Mucosa of rectum (tissue), 2 donors: ENCODE measurements around the gene HRK.

ENCODE experiments used
- H3K27ac ChIP-seq, 2 donors: one replicate each; pipeline ENCODE4 v1.7.0; 2013; ENCODE audit warnings: inconsistent platforms in 2 of 2, low read depth in 2 of 2, low read length in 2 of 2
- H3K27me3 ChIP-seq, 2 donors: one replicate each; pipeline ENCODE4 v1.7.0; 2013; ENCODE audit warnings: low read length in 2 of 2; ENCODE audit not compliant: control insufficient read depth in 2 of 2, insufficient read depth in 2 of 2
- H3K36me3 ChIP-seq, 2 donors: one replicate each; pipeline ENCODE4 v1.7.0; 2013; ENCODE audit warnings: low read length in 2 of 2; ENCODE audit not compliant: control insufficient read depth in 2 of 2, insufficient read depth in 2 of 2
- H3K4me1 ChIP-seq, 2 donors: one replicate each; pipeline ENCODE4 v1.7.0; 2013; ENCODE audit warnings: low read length in 2 of 2, mild to moderate bottlenecking in 1 of 2; ENCODE audit not compliant: control insufficient read depth in 2 of 2, insufficient read depth in 2 of 2
- H3K4me3 ChIP-seq, 2 donors: one replicate each; pipeline ENCODE4 v1.7.0; 2013; ENCODE audit warnings: low read length in 2 of 2
- H3K9ac ChIP-seq, 2 donors: one replicate each; pipeline ENCODE4 v1.7.0; 2013; ENCODE audit warnings: low read length in 2 of 2, low read depth in 1 of 2, mild to moderate bottlenecking in 1 of 2
- H3K9me3 ChIP-seq, 2 donors: one replicate each; pipeline ENCODE4 v1.7.0; 2013; ENCODE audit warnings: low read length in 2 of 2; ENCODE audit not compliant: control insufficient read depth in 2 of 2
- donor health status: healthy.
- donor health status: Normal muscosa, but diverticular disease.

The HRK gene

DNA sequence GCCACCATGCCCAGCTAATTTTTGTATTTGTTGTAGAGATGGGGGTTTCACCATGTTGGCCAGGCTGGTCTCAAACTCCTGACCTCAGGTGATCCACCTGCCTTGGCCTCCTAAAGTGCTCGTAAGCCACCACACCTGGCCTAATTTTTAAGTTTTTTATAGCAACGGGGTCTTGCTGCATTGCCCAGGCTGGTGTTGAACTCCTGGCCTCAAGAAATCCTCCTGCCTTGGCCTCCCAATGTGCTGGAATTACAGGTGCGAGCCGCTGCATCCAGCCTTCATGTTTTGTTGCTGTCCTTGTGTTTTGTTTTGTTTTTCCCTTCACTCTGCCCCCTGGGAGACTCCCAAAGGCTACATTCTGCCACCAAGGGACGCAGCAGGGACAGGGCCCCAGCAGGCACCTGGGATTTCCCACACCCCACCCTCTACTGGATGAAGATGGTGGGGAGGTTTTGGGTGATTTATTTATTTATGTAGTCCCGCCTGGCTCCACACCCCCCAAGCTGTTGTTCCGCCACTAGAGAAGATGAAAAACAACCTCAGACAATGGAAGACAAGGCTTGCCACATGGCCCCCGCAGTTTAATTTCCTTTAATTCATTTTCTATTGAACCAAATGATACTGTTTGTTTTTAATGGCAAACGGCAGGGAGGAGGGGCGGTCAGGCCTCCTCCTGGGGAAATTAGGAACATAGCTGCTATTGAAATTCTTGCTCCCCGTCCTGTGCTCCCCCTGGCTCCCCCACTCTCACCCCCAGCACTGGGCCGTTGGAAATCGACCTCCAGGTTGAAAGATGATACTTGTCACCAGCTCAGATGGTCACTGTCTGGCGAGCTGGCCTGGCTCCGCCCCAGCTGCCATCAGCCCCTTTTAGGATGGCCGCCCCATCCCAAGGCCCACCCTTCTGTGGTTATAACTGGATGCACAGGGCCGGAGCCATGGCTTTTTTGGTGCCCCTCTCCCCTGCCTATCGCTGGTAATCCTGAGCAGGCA, 72.8 kb downstream of the HRK start:
- H3K4me3 ChIP-seq = no peak overlapping the region
- H3K9ac ChIP-seq = no peak overlapping the region
- H3K36me3 ChIP-seq = no peaks in the 10 kb centered on the region
- H3K9me3 ChIP-seq = no peaks in the 10 kb centered on the region
- H3K4me1 ChIP-seq = no peaks in the 10 kb centered on the region
- H3K27me3 ChIP-seq = no peaks in the 10 kb centered on the region
- H3K27ac ChIP-seq = no peak overlapping the region

DNA sequence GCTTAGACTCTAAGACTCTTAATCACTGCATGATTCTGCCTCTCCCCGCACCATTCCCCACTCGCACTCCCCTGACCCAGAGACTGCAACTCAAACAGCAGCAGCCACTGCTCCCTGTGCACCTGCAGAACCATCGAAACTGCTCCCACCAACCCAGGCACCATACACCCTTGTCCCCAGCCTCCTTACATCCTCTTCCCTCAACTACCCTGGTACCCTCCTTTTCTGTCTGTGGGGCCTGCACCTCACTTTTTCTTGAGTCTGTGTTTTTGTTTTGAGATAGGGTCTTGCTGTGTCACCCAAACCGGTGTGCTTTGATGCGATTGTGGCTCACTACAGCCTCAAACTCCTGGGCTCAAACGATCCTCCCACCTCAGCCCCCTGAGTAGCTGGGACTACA, 73.7 kb downstream of the HRK start:
- H3K4me3 ChIP-seq = no peak overlapping the region
- no peaks in the 10 kb centered on the region for H3K27me3 ChIP-seq
- no peak overlapping the region for H3K27ac ChIP-seq
- no peak overlapping the region for H3K9ac ChIP-seq
- H3K36me3 ChIP-seq = no peaks in the 10 kb centered on the region
- no peaks in the 10 kb centered on the region for H3K4me1 ChIP-seq
- no peaks in the 10 kb centered on the region for H3K9me3 ChIP-seq

DNA sequence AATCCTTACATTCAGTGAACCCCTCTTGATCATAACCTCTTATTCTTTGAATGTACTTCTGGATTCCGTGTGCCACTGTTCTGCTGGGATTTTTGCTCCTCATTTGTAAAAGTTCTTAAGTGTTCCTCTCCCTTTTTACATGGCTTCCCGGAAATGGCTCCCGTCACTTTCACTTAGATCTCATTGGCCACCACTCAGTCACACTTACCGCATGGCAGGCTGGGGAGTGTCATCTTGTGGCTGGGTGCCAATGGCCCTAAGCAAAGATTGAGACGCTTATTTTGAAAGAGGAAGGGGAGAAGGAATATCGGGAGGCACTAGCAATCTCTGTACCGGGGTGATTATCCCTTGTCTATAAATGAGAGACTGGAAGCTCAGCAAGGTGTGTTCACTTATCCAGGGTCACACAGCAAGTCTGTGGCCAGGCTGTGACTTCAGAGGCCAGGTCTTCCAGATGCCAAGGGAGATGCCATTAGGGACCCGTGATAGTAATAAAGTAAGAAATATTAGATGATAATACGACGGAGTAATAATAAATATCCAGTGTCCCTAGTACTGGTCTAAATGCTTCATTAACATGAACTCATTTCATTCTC, 74.3 kb downstream of the HRK start:
- Histone ChIP-seq H3K27ac (no peak overlapping the region), H3K27me3 (no peaks in the 10 kb centered on the region), H3K4me1 (no peaks in the 10 kb centered on the region), H3K9ac (no peak overlapping the region), H3K9me3 (no peaks in the 10 kb centered on the region), H3K4me3 (no peak overlapping the region), H3K36me3 (no peaks in the 10 kb centered on the region)
